Body of pancreas (tissue), 4 donors: ENCODE data around the gene NFATC2. TPM values are rescaled to one million over a fixed set of nuclear protein-coding genes. Genes with fewer than 3 reads are reported as not detected.

Experiments
- ATAC-seq: fragments of 150-250 bp; one replicate; pipeline ENCODE4 v1.9.1; 2016
- DNase-seq, 4 donors: peaks; one replicate each; pipeline ENCODE4 v3.0.0-alpha.2; 2019
- H3K27ac ChIP-seq, 4 donors: fragments of 200-600 bp; sonication (generic); 1 replicate in 3 of 4; 2 replicates in 1 of 4; pipeline versions ENCODE4 v1.5.1 to v1.6.1; 2016 to 2019; ENCODE audit warnings: mild to moderate bottlenecking in 1 of 4, mixed read lengths in 1 of 4, moderate library complexity in 1 of 4
- H3K27me3 ChIP-seq, 2 donors: fragments of 200-600 bp; sonication (generic); one replicate each; pipeline ENCODE4 v1.6.0; 2016; ENCODE audit warnings: mild to moderate bottlenecking in 1 of 2
- H3K36me3 ChIP-seq, 2 donors: fragments of 200-600 bp; sonication (generic); replicated peaks in 1 of 2; 2 replicates each; pipeline ENCODE4 v1.5.1; 2016; ENCODE audit warnings: low read depth in 2 of 2; ENCODE audit not compliant: insufficient read depth in 1 of 2
- H3K4me1 ChIP-seq: fragments of 200-600 bp; sonication (generic); one replicate; pipeline ENCODE4 v1.6.0; 2016
- H3K4me3 ChIP-seq, 2 donors: fragments of 200-600 bp; sonication (generic); 1 replicate in 1 of 2; 2 replicates in 1 of 2; pipeline ENCODE4 v1.5.1; 2016 to 2019
- H3K9me3 ChIP-seq, 3 donors: fragments of 200-600 bp; sonication (generic); 1 replicate in 2 of 3; 2 replicates in 1 of 3; pipeline ENCODE4 v1.5.1; 2016
- CTCF ChIP-seq, 7 experiments: fragments of 450-650 bp in 4 of 7; fragments of 200-600 bp in 3 of 7; sonication (generic) in 3 of 7; IDR thresholded peaks; one replicate each; pipeline ENCODE4 v1.5.1; 2016 to 2019; ENCODE audit warnings: antibody characterized with exemption in 7 of 7
- POLR2A ChIP-seq, 3 donors: fragments of 450-650 bp; IDR thresholded peaks; one replicate each; pipeline ENCODE4 v1.6.1; 2016; ENCODE audit warnings: antibody characterized with exemption in 3 of 3, mild to moderate bottlenecking in 2 of 3
- WGBS, 2 donors: methylation state at CpG; one replicate each; pipeline ENCODE4 v1.1.5; 2017; 5-methylcytosine and 5-hydroxymethylcytosine counted together
- intact Hi-C: fragments of 100-400 bp; cut with DNase I; formaldehyde crosslinking; loops from one replicate; pipeline ENCODE4 v1.15.1; 2023
- total RNA-seq, 2 donors: library from RNA; depleted of rRNA; stranded (reverse); fragments of >200 nt; gene quantifications; one replicate each; pipeline ENCODE4 v1.1.0, GENCODE V29; 2016

The NFATC2 gene
- total RNA-seq, 2 donors from 2014 or later = 4.9 to 7.6 TPM

DNA sequence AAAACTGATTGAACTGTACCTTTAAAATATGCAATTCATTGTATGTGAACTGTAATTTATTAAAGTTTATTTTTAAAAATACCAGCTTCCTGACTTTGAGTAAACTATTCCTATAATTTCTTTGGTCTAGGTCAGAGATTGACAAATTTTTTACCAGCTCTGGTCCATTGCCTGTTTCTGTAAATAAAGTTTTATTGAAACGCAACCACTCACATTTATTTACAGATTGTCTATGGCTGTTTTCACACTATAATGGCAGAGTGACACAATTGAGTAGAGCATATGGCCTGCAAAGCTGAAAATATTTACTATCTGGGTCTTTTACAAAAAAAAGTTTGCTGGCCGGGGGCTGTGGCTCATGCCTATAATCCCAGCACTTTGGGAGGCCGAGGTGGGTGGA, 33.0 kb upstream of the NFATC2 start:
- TF ChIP-seq CTCF (IDR thresholded peaks at IDR 0.05) (no peak), POLR2A (IDR thresholded peaks at IDR 0.05) (no peak)
- H3K36me3 ChIP-seq = no peaks in the 10 kb centered on the region
- intact Hi-C loops = no loop called here
- no peaks in the 10 kb centered on the region for H3K9me3 ChIP-seq
- no peak overlapping the region for H3K4me3 ChIP-seq
- ATAC-seq (no peak), DNase-seq (no peak)
- no peak overlapping the region for H3K27ac ChIP-seq
- no peaks in the 10 kb centered on the region for H3K4me1 ChIP-seq
- WGBS, 2 donors = 75 to 85% methylated on average over 3 of the region's 3 CpGs
- no peaks in the 10 kb centered on the region for H3K27me3 ChIP-seq

- H3K9me3 ChIP-seq = no peaks in the 10 kb centered on the region
- no peaks in the 10 kb centered on the region for H3K36me3 ChIP-seq
- H3K27me3 ChIP-seq = no peaks in the 10 kb centered on the region
- DNase-seq = no peak
- no peak for ATAC-seq
- H3K4me1 ChIP-seq = no peaks in the 10 kb centered on the region
- intact Hi-C loops = no loop called here
- TF ChIP-seq CTCF (IDR thresholded peaks at IDR 0.05) (no peak), POLR2A (IDR thresholded peaks at IDR 0.05) (no peak)
- no peak overlapping the region for H3K4me3 ChIP-seq
- no peak overlapping the region for H3K27ac ChIP-seq
- 94 to 95% methylated on average over 6 of the region's 6 CpGs for WGBS, 2 donors
Observed at GRCh38 chr20:51574248-51575033, 31.9 kb upstream of the NFATC2 start.

- WGBS, 2 donors = 70 to 77% methylated on average over 6 to 8 of the region's 8 CpGs
- Histone ChIP-seq H3K27me3 (no peaks in the 10 kb centered on the region), H3K4me3 (no peak overlapping the region), H3K27ac (no peak overlapping the region), H3K4me1 (no peaks in the 10 kb centered on the region), H3K9me3 (no peaks in the 10 kb centered on the region), H3K36me3 (no peaks in the 10 kb centered on the region)
- no peak for TF ChIP-seq POLR2A (IDR thresholded peaks at IDR 0.05)
- TF ChIP-seq CTCF (IDR thresholded peaks at IDR 0.05) = no peak
- intact Hi-C loops = no loop called here
- ATAC-seq (no peak), DNase-seq (no peak)
Observed at GRCh38 chr20:51573576-51574243, 31.2 kb upstream of the NFATC2 start.

DNA sequence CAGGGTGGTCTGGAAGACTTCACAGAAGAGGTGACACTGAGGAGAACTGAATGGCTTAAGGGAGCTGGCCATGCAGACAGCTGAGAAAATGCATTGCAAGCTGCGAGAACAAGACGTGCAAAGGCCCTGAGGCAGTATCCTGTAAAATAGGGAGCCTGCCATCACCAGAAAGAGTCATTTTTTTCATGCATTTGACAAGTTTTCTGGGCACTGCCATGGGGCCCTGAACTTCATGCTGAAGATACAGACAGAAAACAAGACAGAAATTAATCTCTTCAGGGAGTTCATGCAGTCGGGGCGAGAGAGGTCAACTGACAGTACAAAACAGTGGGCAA, 28.9 kb upstream of the NFATC2 start:
- H3K9me3 ChIP-seq = no peaks in the 10 kb centered on the region
- no peaks in the 10 kb centered on the region for H3K36me3 ChIP-seq
- intact Hi-C loops = no loop called here
- no peak overlapping the region for H3K4me3 ChIP-seq
- no peaks in the 10 kb centered on the region for H3K4me1 ChIP-seq
- TF ChIP-seq POLR2A (IDR thresholded peaks at IDR 0.05) (no peak), CTCF (IDR thresholded peaks at IDR 0.05) (no peak)
- WGBS, 2 donors = 90 to 97% methylated on average over 4 of the region's 4 CpGs
- ATAC-seq (no peak), DNase-seq (no peak)
- H3K27me3 ChIP-seq = no peaks in the 10 kb centered on the region
- H3K27ac ChIP-seq = no peak overlapping the region
